Superior temporal gyrus (tissue), 1 donor: ENCODE measurements around the gene SPIB.
"Not testable (repeated sequence)": the region's sequence is repeated elsewhere in the genome, so short reads cannot be mapped to it uniquely, and the experiment has no call there.

Experiments
- DNase-seq: peaks from one replicate; pipeline ENCODE4 v3.0.0-alpha.2; 2016; ENCODE audit errors: extremely low spot score

Gene SPIB

DNA sequence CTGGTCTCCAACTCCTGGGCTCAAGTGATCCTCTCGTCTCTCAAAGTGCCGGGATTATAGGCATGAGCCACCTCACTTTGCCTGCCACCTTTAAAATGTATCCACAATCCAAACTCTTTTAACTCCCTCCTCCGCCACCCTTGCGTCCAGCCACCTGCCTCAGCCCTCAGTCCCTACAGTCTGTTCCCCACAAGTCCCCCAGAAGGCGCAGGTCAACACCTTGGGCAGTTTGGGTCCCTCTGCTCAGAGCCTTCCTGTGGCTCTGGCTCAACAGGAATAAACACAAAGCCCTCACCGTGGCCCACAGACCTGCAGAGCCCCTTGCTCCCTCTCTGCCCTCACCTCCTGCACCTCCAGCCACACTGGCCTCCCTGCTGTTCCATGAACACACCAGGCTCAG lies 50.1 kb downstream of the SPIB start:
- no peak for DNase-seq

DNA sequence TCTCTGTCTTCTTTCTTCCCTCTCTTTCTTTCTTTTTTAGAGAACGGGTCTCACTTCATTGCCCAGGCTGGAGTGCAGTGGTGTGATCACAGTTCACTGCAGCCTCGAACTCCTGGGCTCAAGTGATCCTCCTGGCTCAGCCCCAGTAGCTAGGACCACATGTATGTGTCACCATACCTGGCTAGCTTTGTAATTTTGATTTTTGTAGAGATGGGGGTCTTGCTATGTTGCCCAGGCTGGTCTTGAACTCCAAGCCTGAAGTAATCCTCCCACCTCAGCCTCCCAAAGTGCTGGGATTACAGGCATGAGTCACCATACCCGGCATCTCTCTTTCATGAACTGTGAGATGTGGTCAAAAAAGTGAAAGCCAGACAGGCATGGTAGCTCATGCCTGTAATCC lies 54.6 kb downstream of the SPIB start:
- DNase-seq = not testable (repeated sequence)

DNA sequence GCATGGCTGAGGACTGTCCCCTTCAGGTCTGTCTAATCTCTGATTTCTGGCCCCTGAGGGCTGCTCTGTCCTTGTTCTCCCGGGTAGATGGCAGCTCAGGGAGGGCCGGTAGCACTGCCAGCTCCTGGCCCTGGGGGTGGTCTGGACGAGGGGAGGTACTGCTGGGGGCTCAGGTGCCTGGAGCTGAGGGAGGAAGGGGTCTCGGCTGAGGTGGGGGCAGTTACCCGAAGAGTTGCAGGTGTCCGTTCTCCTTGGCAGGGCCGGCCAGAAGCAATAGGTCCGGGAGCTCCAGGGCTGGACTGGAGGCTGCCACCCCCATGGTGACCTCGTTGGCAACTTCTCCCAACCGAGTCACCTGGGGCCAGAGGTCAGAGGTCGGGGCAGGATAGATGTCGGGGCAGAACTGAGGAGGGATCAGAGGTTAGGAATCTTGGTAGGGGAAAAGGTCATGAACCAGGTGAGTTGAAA lies 56.4 kb downstream of the SPIB start:
- DNase-seq = no peak

DNA sequence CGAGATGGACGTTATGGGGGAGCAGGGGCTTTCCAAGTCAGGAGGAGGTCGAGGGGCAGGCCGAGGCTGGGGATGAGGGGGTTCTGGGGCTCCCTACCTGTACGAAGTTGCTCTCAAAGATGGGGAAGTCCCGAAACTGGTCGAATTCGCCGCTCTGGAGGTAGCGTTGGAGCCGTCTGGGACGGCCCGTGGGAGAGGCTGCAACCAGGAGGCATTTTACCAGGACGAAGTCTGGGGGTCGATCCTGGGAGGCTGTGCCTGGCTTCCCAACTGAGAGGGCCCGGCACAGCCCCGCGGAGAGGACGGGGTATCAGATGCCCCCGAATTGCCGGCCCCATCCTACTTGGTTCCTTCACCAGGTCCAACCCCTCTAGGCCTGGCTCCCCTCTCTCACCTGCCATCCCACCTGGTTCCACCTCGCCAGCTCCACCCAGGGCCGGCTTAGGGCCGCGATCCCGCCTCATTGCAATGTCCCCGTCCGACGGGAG lies 57.0 kb downstream of the SPIB start:
- no peak for DNase-seq

DNA sequence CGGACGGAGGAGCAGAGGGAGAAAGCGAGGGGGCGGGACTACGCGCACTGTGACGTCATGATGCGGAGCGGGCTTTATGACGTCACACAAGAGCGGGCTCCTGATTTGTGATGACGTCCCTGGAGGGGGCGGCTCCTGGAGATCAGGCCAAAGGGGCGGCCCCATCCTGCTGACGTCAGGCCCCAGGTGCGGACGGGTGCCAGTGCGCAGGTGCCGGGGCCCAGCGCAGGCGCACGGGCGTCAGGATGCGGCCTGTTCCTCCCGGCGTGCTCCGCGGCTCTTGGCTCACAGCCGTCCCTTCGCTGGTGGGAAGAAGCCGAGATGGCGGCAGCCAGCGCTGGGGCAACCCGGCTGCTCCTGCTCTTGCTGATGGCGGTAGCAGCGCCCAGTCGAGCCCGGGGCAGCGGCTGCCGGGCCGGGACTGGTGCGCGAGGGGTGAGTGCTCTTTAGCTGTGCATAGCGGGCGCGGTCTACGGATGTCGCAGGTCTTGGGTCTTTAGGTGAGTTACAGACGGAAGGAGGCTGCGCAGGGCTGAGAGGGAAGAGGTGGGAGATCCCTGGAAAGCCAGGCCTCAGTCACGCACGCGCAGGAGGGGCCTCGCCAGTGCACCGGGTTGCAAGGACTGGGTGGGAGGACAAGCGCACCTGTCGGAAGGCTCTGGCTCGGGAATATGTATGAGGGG lies 57.6 kb downstream of the SPIB start, which contains the start of the genes EMC10 and GARIN5A:
Gene EMC10 (plus strand): TSS at position 284 of the 683 bp plus-strand sequence. CDS start 38 bp downstream, at position 322.
Gene GARIN5A (minus strand): TSS at position 625 of the 683 bp plus-strand sequence. CDS start 460 bp downstream, at position 165.
- peak; percentile 89 for DNase-seq

DNA sequence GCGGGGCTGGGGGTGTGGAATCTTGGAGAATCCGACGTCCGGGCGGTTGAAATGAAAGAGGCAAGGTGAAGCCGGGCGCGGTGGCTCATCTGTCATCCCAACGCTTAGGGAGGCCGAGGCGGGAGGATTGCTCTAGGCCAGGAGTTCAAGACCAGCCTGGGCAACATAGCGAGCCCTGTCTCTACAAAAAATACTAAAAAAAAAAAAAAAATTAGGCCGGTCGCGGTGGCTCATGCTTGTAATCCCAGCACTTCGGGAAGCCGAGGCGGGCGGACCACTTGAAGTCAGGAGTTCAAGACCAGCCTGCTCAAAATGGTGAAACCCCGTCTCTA lies 58.1 kb downstream of the SPIB start:
- no peak for DNase-seq

DNA sequence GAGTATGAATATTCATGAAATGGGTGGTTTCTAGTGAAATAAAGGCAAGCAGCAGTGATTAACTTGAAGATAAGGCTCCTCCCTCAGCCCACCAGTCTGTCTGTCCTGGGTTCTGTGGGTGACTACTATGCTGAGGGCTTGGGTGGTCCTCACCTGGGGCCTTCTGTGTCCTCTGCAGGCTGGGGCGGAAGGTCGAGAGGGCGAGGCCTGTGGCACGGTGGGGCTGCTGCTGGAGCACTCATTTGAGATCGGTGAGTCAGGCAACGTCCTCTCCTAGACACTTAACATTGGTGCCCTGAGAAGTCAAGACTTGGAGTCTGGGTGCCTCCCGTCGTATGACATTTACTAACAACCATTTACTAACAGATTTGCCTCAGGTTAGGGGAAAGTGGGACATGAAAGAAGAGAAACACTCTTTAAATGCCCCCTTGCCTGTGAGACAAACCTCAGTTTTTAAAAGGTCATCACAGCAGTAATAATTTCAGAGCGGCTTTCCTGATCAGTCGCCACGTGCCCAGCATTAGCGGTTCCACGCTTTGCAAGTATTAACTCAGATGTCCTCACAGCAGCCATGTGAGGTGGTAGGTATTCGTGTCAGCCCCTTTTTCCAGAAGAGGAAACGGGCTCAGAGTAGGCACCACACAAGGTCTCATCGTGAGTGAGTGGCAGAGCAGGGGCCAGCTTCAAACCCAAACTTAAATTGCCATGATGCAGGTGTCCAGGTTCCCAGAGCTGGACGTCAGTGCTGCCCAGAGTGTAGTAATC lies 59.2 kb downstream of the SPIB start:
- DNase-seq = no peak

DNA sequence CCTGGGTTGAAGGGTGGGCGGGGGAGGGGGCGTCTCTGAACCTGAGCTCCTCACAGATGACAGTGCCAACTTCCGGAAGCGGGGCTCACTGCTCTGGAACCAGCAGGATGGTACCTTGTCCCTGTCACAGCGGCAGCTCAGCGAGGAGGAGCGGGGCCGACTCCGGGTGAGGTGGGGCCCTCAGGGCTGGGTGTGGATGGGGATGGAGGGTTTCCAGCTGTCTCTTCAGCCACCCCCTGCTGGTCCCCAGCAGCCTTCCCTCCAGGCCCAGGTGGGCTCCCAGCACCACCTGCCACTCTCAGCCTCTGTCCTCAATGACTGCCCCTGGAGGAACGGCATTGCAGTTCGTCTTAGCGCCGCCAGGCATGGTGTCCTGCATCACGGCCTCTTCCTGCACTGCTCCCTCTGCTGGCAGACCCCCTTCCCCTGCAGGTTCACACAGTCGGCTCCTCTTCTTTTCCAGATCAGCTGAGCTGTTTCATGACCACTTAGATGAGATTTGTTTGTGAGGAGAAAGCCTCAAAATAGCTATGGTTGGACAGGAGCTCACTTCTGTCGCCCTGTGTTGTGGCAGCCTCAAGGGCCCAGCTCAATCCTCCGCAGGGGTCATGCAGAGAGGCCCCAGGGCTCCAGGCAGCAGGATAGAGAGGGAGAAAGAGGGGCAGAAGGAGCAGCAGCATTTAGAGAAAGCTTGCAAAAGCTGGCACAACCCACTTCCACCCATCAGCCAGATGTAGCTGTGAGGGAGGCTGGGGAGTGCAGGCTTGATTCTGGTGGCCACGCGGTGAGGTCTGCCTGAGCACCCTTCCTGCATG lies 60.4 kb downstream of the SPIB start:
- DNase-seq = peak; percentile 31

DNA sequence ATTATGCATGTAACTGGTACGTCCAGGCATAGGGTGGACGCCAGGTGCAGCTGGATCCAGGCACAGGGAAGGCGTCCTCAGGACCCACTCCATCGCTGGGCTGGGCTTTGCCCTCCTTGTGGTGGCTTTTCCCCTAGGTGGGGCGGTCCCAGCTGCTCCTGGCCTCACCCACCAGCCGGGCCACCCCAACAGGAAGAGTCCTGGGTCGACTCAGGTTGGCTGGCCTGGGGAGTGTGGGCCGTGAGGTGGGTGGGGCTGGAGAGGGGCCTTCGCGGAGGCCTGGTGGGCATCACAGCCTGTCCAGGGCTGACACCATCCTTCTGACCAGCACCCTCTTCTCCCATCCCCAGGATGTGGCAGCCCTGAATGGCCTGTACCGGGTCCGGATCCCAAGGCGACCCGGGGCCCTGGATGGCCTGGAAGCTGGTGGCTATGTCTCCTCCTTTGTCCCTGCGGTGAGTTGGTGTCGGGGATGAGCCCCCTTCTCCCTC lies 61.1 kb downstream of the SPIB start:
- DNase-seq = no peak

DNA sequence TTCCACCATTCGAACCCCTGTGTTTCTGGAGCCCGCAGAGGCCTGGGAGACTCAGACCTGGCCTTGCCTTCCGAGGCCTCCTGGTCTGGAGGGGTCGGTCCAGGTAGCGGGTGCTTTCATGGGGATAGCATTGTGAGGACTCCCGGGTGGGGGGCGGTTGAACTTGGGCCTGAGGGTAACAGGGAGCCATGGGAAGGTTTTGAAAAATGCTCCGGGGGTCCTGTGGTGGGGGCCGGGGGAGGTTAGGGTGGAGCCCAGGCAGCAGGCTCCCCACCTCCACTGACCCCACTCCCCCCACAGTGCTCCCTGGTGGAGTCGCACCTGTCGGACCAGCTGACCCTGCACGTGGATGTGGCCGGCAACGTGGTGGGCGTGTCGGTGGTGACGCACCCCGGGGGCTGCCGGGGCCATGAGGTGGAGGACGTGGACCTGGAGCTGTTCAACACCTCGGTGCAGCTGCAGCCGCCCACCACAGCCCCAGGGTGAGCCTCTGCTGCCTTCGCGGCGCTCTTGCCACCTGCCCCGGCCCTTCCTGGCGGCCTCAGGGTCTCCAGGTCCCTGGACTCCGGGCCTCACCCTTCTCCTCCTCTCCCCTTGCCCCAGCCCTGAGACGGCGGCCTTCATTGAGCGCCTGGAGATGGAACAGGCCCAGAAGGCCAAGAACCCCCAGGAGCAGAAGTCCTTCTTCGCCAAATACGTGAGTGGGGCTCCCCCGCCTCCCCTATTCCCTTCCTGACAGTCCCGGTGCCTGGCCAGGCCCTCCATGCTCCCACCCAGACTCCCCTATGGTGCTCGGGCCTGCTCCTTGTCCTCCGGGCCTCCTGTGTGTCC lies 61.8 kb downstream of the SPIB start:
- DNase-seq = no peak
